Measurements from ENCODE around the gene SHOC2.

DNA sequence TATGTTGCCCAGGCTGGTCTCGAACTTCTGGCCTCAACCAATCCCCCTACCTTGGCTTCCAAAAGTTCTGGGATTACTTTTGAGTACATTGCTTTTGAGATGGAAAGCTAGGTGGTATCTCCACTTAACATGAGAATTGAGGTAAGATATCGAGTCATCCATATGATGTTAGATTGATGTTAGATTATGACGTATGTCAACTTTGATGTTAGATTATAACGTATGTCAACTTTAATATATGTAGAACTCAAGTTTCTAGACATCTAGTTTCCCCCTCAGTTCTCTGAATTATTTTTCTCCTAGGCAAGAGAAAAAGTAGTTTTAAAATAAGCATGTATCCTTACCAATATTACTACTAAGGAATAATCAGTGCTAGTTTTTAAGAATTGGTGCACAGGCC, 20.0 kb downstream of the SHOC2 start:
- TF ChIP-seq EZH2phosphoT487 (IDR thresholded peaks at IDR 0.05; ENCODE audit: low read depth), result no peak
- TF ChIP-seq, protein P1, sequence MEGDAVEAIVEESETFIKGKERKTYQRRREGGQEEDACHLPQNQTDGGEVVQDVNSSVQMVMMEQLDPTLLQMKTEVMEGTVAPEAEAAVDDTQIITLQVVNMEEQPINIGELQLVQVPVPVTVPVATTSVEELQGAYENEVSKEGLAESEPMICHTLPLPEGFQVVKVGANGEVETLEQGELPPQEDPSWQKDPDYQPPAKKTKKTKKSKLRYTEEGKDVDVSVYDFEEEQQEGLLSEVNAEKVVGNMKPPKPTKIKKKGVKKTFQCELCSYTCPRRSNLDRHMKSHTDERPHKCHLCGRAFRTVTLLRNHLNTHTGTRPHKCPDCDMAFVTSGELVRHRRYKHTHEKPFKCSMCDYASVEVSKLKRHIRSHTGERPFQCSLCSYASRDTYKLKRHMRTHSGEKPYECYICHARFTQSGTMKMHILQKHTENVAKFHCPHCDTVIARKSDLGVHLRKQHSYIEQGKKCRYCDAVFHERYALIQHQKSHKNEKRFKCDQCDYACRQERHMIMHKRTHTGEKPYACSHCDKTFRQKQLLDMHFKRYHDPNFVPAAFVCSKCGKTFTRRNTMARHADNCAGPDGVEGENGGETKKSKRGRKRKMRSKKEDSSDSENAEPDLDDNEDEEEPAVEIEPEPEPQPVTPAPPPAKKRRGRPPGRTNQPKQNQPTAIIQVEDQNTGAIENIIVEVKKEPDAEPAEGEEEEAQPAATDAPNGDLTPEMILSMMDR (IDR thresholded peaks at IDR 0.05; ENCODE audit: low read depth, low read length), result no peak
